Neural progenitor cell (in vitro differentiated cells): ENCODE results near the gene ZC3H12C. TPM values are rescaled to one million over a fixed set of nuclear protein-coding genes. Genes with fewer than 3 reads are reported as not detected.

Experiments
- DNase-seq: peaks from one replicate; pipeline ENCODE4 v3.0.0-alpha.2; 2016; ENCODE audit warnings: low spot score
- H2AFZ ChIP-seq: fragments of 200-600 bp; sonication (generic); replicated peaks from 2 replicates; pipeline ENCODE4 v1.6.1; 2016; ENCODE audit warnings: antibody characterized with exemption
- H3F3A ChIP-seq: fragments of 200-600 bp; sonication (generic); 2 replicates; pipeline ENCODE4 v1.6.1; 2016; ENCODE audit warnings: antibody characterized with exemption, low read depth
- H3K27ac ChIP-seq: fragments of 200-600 bp; sonication (generic); 2 replicates; pipeline ENCODE4 v1.5.1; 2016; ENCODE audit warnings: mild to moderate bottlenecking
- H3K27me3 ChIP-seq: fragments of 200-600 bp; sonication (generic); 2 replicates; pipeline ENCODE4 v1.6.1; 2016; ENCODE audit warnings: mild to moderate bottlenecking, moderate library complexity
- H3K36me3 ChIP-seq: fragments of 200-600 bp; sonication (generic); 2 replicates; pipeline ENCODE4 v1.5.1; 2016
- H3K4me1 ChIP-seq: fragments of 200-600 bp; sonication (generic); 2 replicates; pipeline ENCODE4 v1.6.1; 2016; ENCODE audit warnings: mixed run types
- H3K4me2 ChIP-seq: fragments of 200-600 bp; sonication (generic); 2 replicates; pipeline ENCODE4 v1.6.1; 2016
- H3K4me3 ChIP-seq: fragments of 200-600 bp; sonication (generic); 2 replicates; pipeline ENCODE4 v1.5.1; 2016
- H3K79me2 ChIP-seq: fragments of 200-600 bp; sonication (generic); 2 replicates; pipeline ENCODE4 v1.6.1; 2016; ENCODE audit warnings: low read depth
- H3K9ac ChIP-seq: fragments of 200-600 bp; sonication (generic); 2 replicates; pipeline ENCODE4 v1.6.1; 2016
- H3K9me3 ChIP-seq: fragments of 200-600 bp; sonication (generic); 2 replicates; pipeline ENCODE4 v1.5.1; 2016; ENCODE audit warnings: low read depth
- H4K20me1 ChIP-seq: fragments of 200-600 bp; sonication (generic); 2 replicates; pipeline ENCODE4 v1.6.1; 2016; ENCODE audit warnings: low read depth
- H3K27ac Mint-ChIP-seq: 3 replicates; pipeline ENCODE4 v1.8.0; 2021; ENCODE audit warnings: mixed read lengths
- H3K27me3 Mint-ChIP-seq: 2 replicates; pipeline ENCODE4 v1.8.0; 2022; ENCODE audit warnings: low read depth, mild to moderate bottlenecking, inconsistent platforms, moderate library complexity, mixed read lengths; ENCODE audit not compliant: insufficient read depth
- H3K36me3 Mint-ChIP-seq: 3 replicates; pipeline ENCODE4 v1.8.0; 2021; ENCODE audit warnings: mixed read lengths
- H3K4me1 Mint-ChIP-seq: 3 replicates; pipeline ENCODE4 v1.8.0; 2021; ENCODE audit warnings: mixed read lengths
- H3K4me3 Mint-ChIP-seq: 3 replicates; pipeline ENCODE4 v1.8.0; 2021; ENCODE audit warnings: mild to moderate bottlenecking, moderate library complexity, mixed read lengths
- H3K9me3 Mint-ChIP-seq: 3 replicates; pipeline ENCODE4 v1.8.0; 2020; ENCODE audit warnings: mixed read lengths
- EZH2 ChIP-seq: fragments of 200-600 bp; sonication (generic); IDR thresholded peaks from 2 replicates; pipeline ENCODE4 v1.6.1; 2017; ENCODE audit warnings: antibody characterized with exemption, mild to moderate bottlenecking, moderate library complexity
- EZH2phosphoT487 ChIP-seq: fragments of 200-600 bp; sonication (generic); IDR thresholded peaks from 2 replicates; pipeline ENCODE4 v1.6.1; 2017; ENCODE audit warnings: antibody characterized with exemption
- total RNA-seq: library from RNA; depleted of rRNA; stranded (reverse); fragments of >200 nt; gene quantifications from 2 replicates; pipeline ENCODE4 v1.2.3, GENCODE V29; 2015; ENCODE audit warnings: low replicate concordance
- TF ChIP-seq, protein P1 (sequence below): fragments of 200-600 bp; sonication (generic); IDR thresholded peaks from 2 replicates; pipeline ENCODE4 v1.5.1; 2017; ENCODE audit warnings: antibody characterized with exemption, mild to moderate bottlenecking

Gene ZC3H12C
- total RNA-seq, 1 donor from 2014 or later = 31.8 TPM

- peaks cover 26% of the 10 kb centered on the region for H3K36me3 Mint-ChIP-seq
- no peak overlapping the region for H2AFZ ChIP-seq
- no peak overlapping the region for H3K4me2 ChIP-seq
- H3K9me3 ChIP-seq = no peaks in the 10 kb centered on the region
- DNase-seq = no peak
- H4K20me1 ChIP-seq = peaks cover 14% of the 10 kb centered on the region
- H3K9ac ChIP-seq = no peak overlapping the region
- peaks cover 7% of the 10 kb centered on the region for H3K27me3 Mint-ChIP-seq
- no peak overlapping the region for H3K4me3 Mint-ChIP-seq
- H3F3A ChIP-seq = no peaks in the 10 kb centered on the region
- H3K4me1 ChIP-seq = no peaks in the 10 kb centered on the region
- H3K27ac Mint-ChIP-seq = no peak overlapping the region
- no peaks in the 10 kb centered on the region for H3K9me3 Mint-ChIP-seq
- no peak overlapping the region for H3K27ac ChIP-seq
- TF ChIP-seq EZH2 = no peak
- TF ChIP-seq, protein P1, sequence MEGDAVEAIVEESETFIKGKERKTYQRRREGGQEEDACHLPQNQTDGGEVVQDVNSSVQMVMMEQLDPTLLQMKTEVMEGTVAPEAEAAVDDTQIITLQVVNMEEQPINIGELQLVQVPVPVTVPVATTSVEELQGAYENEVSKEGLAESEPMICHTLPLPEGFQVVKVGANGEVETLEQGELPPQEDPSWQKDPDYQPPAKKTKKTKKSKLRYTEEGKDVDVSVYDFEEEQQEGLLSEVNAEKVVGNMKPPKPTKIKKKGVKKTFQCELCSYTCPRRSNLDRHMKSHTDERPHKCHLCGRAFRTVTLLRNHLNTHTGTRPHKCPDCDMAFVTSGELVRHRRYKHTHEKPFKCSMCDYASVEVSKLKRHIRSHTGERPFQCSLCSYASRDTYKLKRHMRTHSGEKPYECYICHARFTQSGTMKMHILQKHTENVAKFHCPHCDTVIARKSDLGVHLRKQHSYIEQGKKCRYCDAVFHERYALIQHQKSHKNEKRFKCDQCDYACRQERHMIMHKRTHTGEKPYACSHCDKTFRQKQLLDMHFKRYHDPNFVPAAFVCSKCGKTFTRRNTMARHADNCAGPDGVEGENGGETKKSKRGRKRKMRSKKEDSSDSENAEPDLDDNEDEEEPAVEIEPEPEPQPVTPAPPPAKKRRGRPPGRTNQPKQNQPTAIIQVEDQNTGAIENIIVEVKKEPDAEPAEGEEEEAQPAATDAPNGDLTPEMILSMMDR = no peak
- TF ChIP-seq EZH2phosphoT487 = no peak
- peaks cover 12% of the 10 kb centered on the region for H3K36me3 ChIP-seq
- no peaks in the 10 kb centered on the region for H3K79me2 ChIP-seq
- H3K27me3 ChIP-seq = no peaks in the 10 kb centered on the region
- H3K4me1 Mint-ChIP-seq = peaks cover 5% of the 10 kb centered on the region
- H3K4me3 ChIP-seq = no peak overlapping the region
These were observed 75.0 kb downstream of the ZC3H12C start for GRCh38 chr11:110168033-110168803.

DNA sequence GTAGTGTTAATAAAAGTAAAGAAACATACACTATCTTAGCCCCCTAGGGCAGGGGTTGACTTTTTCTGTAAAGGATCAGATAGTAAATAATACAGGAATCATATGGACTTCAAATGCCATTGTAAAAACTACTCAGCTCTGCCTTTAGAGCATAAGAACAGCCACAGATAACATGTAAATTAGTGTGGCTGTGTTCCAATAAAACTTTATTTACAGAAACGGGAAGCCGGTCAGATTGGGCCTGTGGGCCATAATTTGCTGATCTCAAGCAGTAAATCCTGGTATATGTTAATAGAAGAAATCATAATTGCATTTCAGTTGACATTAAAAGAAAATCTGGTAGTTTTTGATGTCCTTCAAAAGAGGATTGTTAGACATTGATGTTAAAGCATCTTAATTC, 76.5 kb downstream of the ZC3H12C start:
- H3K9me3 ChIP-seq = no peaks in the 10 kb centered on the region
- H3K4me3 ChIP-seq = no peak overlapping the region
- no peaks in the 10 kb centered on the region for H3F3A ChIP-seq
- no peaks in the 10 kb centered on the region for H3K79me2 ChIP-seq
- peaks cover 14% of the 10 kb centered on the region for H3K36me3 Mint-ChIP-seq
- H3K27me3 Mint-ChIP-seq = peaks cover 7% of the 10 kb centered on the region
- TF ChIP-seq EZH2 = no peak
- no peak for TF ChIP-seq EZH2phosphoT487
- TF ChIP-seq, protein P1 = no peak
- H3K4me1 ChIP-seq = peaks cover 4% of the 10 kb centered on the region
- H3K9ac ChIP-seq = no peak overlapping the region
- H3K4me3 Mint-ChIP-seq = no peak overlapping the region
- no peak for DNase-seq
- no peak overlapping the region for H3K27ac ChIP-seq
- no peak overlapping the region for H3K27ac Mint-ChIP-seq
- no peak overlapping the region for H2AFZ ChIP-seq
- peaks cover 15% of the 10 kb centered on the region for H3K4me1 Mint-ChIP-seq
- no peak overlapping the region for H3K4me2 ChIP-seq
- no peaks in the 10 kb centered on the region for H3K27me3 ChIP-seq
- peaks cover 9% of the 10 kb centered on the region for H3K36me3 ChIP-seq
- H3K9me3 Mint-ChIP-seq = no peaks in the 10 kb centered on the region
- H4K20me1 ChIP-seq = peaks cover 14% of the 10 kb centered on the region

GRCh38 chr11:110172468-110173065, 79.4 kb downstream of the ZC3H12C start:
- H3K9ac ChIP-seq = no peak overlapping the region
- H3K36me3 ChIP-seq = no peaks in the 10 kb centered on the region
- H3K27ac ChIP-seq = no peak overlapping the region
- no peak overlapping the region for H3K4me2 ChIP-seq
- no peaks in the 10 kb centered on the region for H3K27me3 ChIP-seq
- Mint-ChIP-seq H3K4me3 (no peak overlapping the region), H3K36me3 (peaks cover 5% of the 10 kb centered on the region), H3K9me3 (no peaks in the 10 kb centered on the region), H3K27me3 (peaks cover 4% of the 10 kb centered on the region), H3K27ac (no peak overlapping the region), H3K4me1 (peaks cover 30% of the 10 kb centered on the region)
- no peaks in the 10 kb centered on the region for H3K79me2 ChIP-seq
- H3K4me1 ChIP-seq = peaks cover 4% of the 10 kb centered on the region
- H3F3A ChIP-seq = no peaks in the 10 kb centered on the region
- H3K4me3 ChIP-seq = no peak overlapping the region
- TF ChIP-seq, protein P1 = no peak
- no peak for TF ChIP-seq EZH2
- TF ChIP-seq EZH2phosphoT487 = no peak
- peaks cover 6% of the 10 kb centered on the region for H4K20me1 ChIP-seq
- no peak for DNase-seq
- H2AFZ ChIP-seq = no peak overlapping the region
- H3K9me3 ChIP-seq = no peaks in the 10 kb centered on the region
